ENCODE results near the gene COPB1. TPM values are rescaled to one million over a fixed set of nuclear protein-coding genes. Genes with fewer than 3 reads are reported as not detected.

Gene COPB1
- total RNA-seq, 1 experiment from 2014 or later: 254 TPM

GRCh38 chr11:14425621-14426020 lies 74.0 kb downstream of the COPB1 start:
- no peak for DNase-seq (ENCODE audit: low read depth)

- DNase-seq (ENCODE audit: low read depth): peak; percentile 32
Measured at GRCh38 chr11:14424096-14424495, 75.5 kb downstream of the COPB1 start.

GRCh38 chr11:14423633-14424032 lies 76.0 kb downstream of the COPB1 start:
- DNase-seq (ENCODE audit: low read depth): peak; percentile 51

- DNase-seq (ENCODE audit: low read depth): peak; percentile 30
Measured at GRCh38 chr11:14422814-14423182, 76.8 kb downstream of the COPB1 start.

GRCh38 chr11:14422052-14422813 lies 77.4 kb downstream of the COPB1 start:
- peak; percentile 98 for DNase-seq (ENCODE audit: low read depth)

- DNase-seq (ENCODE audit: low read depth): no peak
Measured at GRCh38 chr11:14420223-14420622, 79.4 kb downstream of the COPB1 start.

- peak; percentile 42 for DNase-seq (ENCODE audit: low read depth)
Measured at GRCh38 chr11:14418801-14419417, 80.7 kb downstream of the COPB1 start.

- no peak for DNase-seq (ENCODE audit: low read depth)
Measured at GRCh38 chr11:14417617-14418374, 81.8 kb downstream of the COPB1 start.

- DNase-seq (ENCODE audit: low read depth): no peak
Measured at GRCh38 chr11:14417186-14417585, 82.4 kb downstream of the COPB1 start.

- peak; percentile 78 for DNase-seq (ENCODE audit: low read depth)
Measured at GRCh38 chr11:14414470-14415461, 84.8 kb downstream of the COPB1 start.

GRCh38 chr11:14413307-14414069 lies 86.1 kb downstream of the COPB1 start:
- DNase-seq (ENCODE audit: low read depth): peak; percentile 76

- DNase-seq (ENCODE audit: low read depth): peak; percentile 80
Measured at GRCh38 chr11:14411818-14412217, 87.8 kb downstream of the COPB1 start.

- no peak for DNase-seq (ENCODE audit: low read depth)
Measured at GRCh38 chr11:14409891-14410290, 89.7 kb downstream of the COPB1 start.

- no peak for DNase-seq (ENCODE audit: low read depth)
Measured at GRCh38 chr11:14408612-14409011, 91.0 kb downstream of the COPB1 start.

Other genes with a start within 250 kb of the COPB1 start
- gene RRAS2, start 140.6 kb downstream of the COPB1 start, total RNA-seq (2014; rRNA removed; shearing (Covaris generic)): 52.0 and 58.0 TPM in 2 replicates
- 309 and 344 TPM in 2 replicates for gene PSMA1, start 20.6 kb upstream of the COPB1 start, total RNA-seq (2014; rRNA removed; shearing (Covaris generic))
- 2.3 and 5.1 TPM in 2 replicates for gene PDE3B, start 144.0 kb upstream of the COPB1 start, total RNA-seq (2014; rRNA removed; shearing (Covaris generic))